ENCODE measurements around the gene IL4R. TPM values are rescaled to one million over a fixed set of nuclear protein-coding genes. Genes with fewer than 3 reads are reported as not detected.

Gene IL4R
- total RNA-seq, 1 experiment from 2014 or later = 29.6 TPM

DNA sequence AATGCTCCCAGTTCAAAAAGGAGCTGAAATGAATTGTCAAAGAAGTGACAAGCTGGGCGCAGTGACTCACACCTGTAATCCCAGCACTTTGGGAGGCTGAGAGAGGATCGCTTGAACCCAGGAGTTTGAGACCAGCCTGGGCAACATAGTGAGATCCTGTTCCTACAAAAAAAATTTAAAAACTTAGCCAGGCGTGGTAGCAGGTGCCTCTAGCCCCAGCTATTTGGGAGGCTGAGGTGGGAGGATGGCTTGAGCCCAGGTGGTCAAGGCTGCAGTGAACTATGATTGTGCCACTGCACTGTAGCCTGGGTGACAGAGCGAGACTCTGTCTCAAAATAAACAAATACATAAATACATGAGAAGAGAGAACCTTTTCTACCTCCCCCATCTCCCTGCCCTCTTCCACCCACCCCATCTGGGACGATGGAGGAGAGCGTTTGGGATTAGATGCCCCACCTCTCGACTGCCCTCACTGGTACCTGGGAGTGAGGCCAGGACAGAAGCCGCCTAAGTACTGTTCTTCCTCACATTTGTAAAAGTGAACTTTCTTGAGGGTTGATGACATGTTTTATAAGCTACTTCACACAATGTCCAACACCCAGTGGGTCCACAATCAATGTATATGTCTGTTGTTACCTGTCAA is 2.4 kb downstream of the IL4R start:
- ChIA-PET POLR2A (interaction anchor here (1.6 kb wide), 1 partner anchor 47 kb away, joined by 4 read pairs; the partner anchor contains the start of gene NSMCE1), CTCF (interaction anchor here (1.2 kb wide), 1 partner anchor 81 kb away, joined by 4 read pairs; no protein-coding TSS in a partner anchor), RAD21 (ENCODE audit: low non-redundant PET in 1 of 2, low total read pairs in 2 of 2, uncharacterized antibody in 2 of 2, unreplicated experiment in 2 of 2) (interaction anchor here in 1 of 2 experiments (1.0 kb wide), 1 partner anchor 11 kb away, joined by 3 read pairs; no protein-coding TSS in a partner anchor)
- Histone ChIP-seq H3K4me2 (ENCODE audit: low read length) (peak overlapping the region; percentile 88), H3K4me3 (replicated peaks in 1 of 2; ENCODE audit: low read depth in 1 of 2, low read length in 2 of 2) (peak overlapping the region in 1 of 2 experiments; percentile 95; a peak in 1 of 4 replicates), H3K36me3 (ENCODE audit: control insufficient read depth in 1 of 2, insufficient read depth in 2 of 2, low read length in 2 of 2) (no peaks in the 10 kb centered on the region), H3K27me3 (ENCODE audit: insufficient read depth, low read length) (no peaks in the 10 kb centered on the region), H3K9ac (ENCODE audit: low read length) (no peak overlapping the region), H3K9me2 (ENCODE audit: insufficient read depth) (no peaks in the 10 kb centered on the region), H3K9me3 (ENCODE audit: control insufficient read depth in 1 of 2, insufficient read depth in 1 of 2, low read depth in 1 of 2, low read length in 2 of 2) (no peaks in the 10 kb centered on the region), H2AFZ (ENCODE audit: low read depth, low read length, poor library complexity, severe bottlenecking) (no peak overlapping the region), H3K27ac (ENCODE audit: low read depth, low read length) (no peak overlapping the region), H3K4me1 (ENCODE audit: control insufficient read depth in 1 of 2, insufficient read depth in 2 of 2, low read length in 2 of 2) (peaks cover 13 to 65% of the 10 kb centered on the region in 2 experiments), H4K20me1 (ENCODE audit: insufficient read depth) (no peaks in the 10 kb centered on the region), H3K79me2 (ENCODE audit: insufficient read depth, low read length) (peaks cover 61% of the 10 kb centered on the region)
- BruUV-seq (replicated peaks) = no TSS peak
- ATAC-seq (no peak), DNase-seq (ENCODE audit: low read depth, low spot score) (no peak)
- intact Hi-C loops (cut with micrococcal nuclease) = loop anchor here (5.0 kb wide), 1 partner anchor 49 kb away; the partner anchor contains the start of gene NSMCE1
- TF ChIP-seq CBX3 (IDR thresholded peaks at IDR 0.05; ENCODE audit: low read depth) (peak; percentile 65; the same call in 1 of the 2 replicates), SRF (IDR thresholded peaks at IDR 0.05; ENCODE audit: low read depth) (no peak)

DNA sequence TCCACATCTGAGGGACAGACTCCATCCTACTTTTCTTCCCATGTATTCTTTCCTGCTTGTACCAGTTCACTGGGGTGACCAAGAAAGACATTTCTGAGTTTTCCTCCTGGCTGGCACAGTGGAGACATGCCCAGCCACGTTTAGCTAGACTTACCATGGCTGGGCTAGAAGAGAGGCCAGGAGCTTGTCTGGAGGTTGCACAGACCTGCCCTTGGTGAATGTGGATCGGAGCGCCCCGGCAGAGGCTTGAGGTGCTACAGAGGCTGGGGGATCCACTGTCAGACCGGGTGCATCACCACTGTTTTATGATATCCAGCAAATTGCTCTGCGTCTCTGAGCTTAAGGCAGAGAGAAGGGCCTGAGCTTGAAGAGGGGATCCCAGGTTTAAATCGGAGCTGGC is 3.5 kb downstream of the IL4R start:
- Histone ChIP-seq H3K79me2 (ENCODE audit: insufficient read depth, low read length) (peaks cover 72% of the 10 kb centered on the region), H3K27me3 (ENCODE audit: insufficient read depth, low read length) (no peaks in the 10 kb centered on the region), H3K36me3 (ENCODE audit: control insufficient read depth in 1 of 2, insufficient read depth in 2 of 2, low read length in 2 of 2) (no peaks in the 10 kb centered on the region), H3K9ac (ENCODE audit: low read length) (no peak overlapping the region), H3K9me2 (ENCODE audit: insufficient read depth) (no peaks in the 10 kb centered on the region), H3K4me3 (replicated peaks in 1 of 2; ENCODE audit: low read depth in 1 of 2, low read length in 2 of 2) (no peak overlapping the region), H3K9me3 (ENCODE audit: control insufficient read depth in 1 of 2, insufficient read depth in 1 of 2, low read depth in 1 of 2, low read length in 2 of 2) (no peaks in the 10 kb centered on the region), H3K4me2 (ENCODE audit: low read length) (no peak overlapping the region), H3K4me1 (ENCODE audit: control insufficient read depth in 1 of 2, insufficient read depth in 2 of 2, low read length in 2 of 2) (peaks cover 13 to 62% of the 10 kb centered on the region in 2 experiments), H3K27ac (ENCODE audit: low read depth, low read length) (no peak overlapping the region), H2AFZ (ENCODE audit: low read depth, low read length, poor library complexity, severe bottlenecking) (no peak overlapping the region), H4K20me1 (ENCODE audit: insufficient read depth) (no peaks in the 10 kb centered on the region)
- no peak for DNase-seq (ENCODE audit: low read depth, low spot score)
- ChIA-PET POLR2A (no interaction called here), RAD21 (ENCODE audit: low non-redundant PET in 1 of 2, low total read pairs in 2 of 2, uncharacterized antibody in 2 of 2, unreplicated experiment in 2 of 2) (interaction anchor here in 1 of 2 experiments (0.6 kb wide), 1 partner anchor 42 kb away, joined by 4 read pairs; no protein-coding TSS in a partner anchor), CTCF (no interaction called here)
- BruUV-seq (replicated peaks) = no TSS peak
- no peak for ATAC-seq
- intact Hi-C loops (cut with micrococcal nuclease) = loop anchor here (5.0 kb wide), 1 partner anchor 50 kb away; the partner anchor contains the start of gene NSMCE1
- TF ChIP-seq CBX3 (IDR thresholded peaks at IDR 0.05; ENCODE audit: low read depth) = no peak
- no peak for TF ChIP-seq POLR2AphosphoS5 (IDR thresholded peaks at IDR 0.05; ENCODE audit: low read depth, low read length)
- no peak for TF ChIP-seq TCF7L2 (IDR thresholded peaks at IDR 0.05; ENCODE audit: borderline replicate concordance, extremely low read depth, insufficient read depth, insufficient read length)
- TF ChIP-seq YY1 (IDR thresholded peaks at IDR 0.05; ENCODE audit: extremely low read depth, insufficient replicate concordance, low read depth, low read length) = no peak
- TF ChIP-seq EZH2phosphoT487 (IDR thresholded peaks at IDR 0.05; ENCODE audit: borderline replicate concordance) = no peak
- TF ChIP-seq SP1 (IDR thresholded peaks at IDR 0.05; ENCODE audit: low read depth) = no peak
- TF ChIP-seq RAD21 (IDR thresholded peaks at IDR 0.05; ENCODE audit: low read depth) = no peak
- no peak for TF ChIP-seq ELF1 (IDR thresholded peaks at IDR 0.05; ENCODE audit: borderline replicate concordance, low read depth)
- TF ChIP-seq, protein P1, sequence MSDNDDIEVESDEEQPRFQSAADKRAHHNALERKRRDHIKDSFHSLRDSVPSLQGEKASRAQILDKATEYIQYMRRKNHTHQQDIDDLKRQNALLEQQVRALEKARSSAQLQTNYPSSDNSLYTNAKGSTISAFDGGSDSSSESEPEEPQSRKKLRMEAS (IDR thresholded peaks at IDR 0.05) = no peak
